PC-3 (cell line): ENCODE measurements around the gene PSG3. TPM values are rescaled to one million over a fixed set of nuclear protein-coding genes. Genes with fewer than 3 reads are reported as not detected.

Experiments used
- total RNA-seq: library from RNA; depleted of rRNA; stranded (reverse); fragments of >200 nt; gene quantifications from 2 replicates; pipeline ENCODE4 v1.2.3, GENCODE V29; 2014; rRNA removed

The PSG3 gene
- total RNA-seq, 1 experiment from 2014 or later, result not detected

Other genes starting within 250 kb of the PSG3 start
- 0.81 and 0.95 TPM in 2 replicates for gene CEACAM1, start 212.0 kb downstream of the PSG3 start, total RNA-seq
- not detected in 2 replicates for gene CEACAM8, start 145.6 kb downstream of the PSG3 start, total RNA-seq
- gene PSG8, start 25.2 kb upstream of the PSG3 start, total RNA-seq, result not detected in 2 replicates
- not detected in 2 replicates for gene PSG1, start 139.2 kb upstream of the PSG3 start, total RNA-seq
- not detected in 2 replicates for gene PSG6, start 177.4 kb upstream of the PSG3 start, total RNA-seq
- not detected in 2 replicates for gene PSG7, start 196.7 kb upstream of the PSG3 start, total RNA-seq